ENCODE measurements around the gene PCDHGA8.
"Not testable (repeated sequence)": the region's sequence is repeated elsewhere in the genome, so short reads cannot be mapped to it uniquely, and the experiment has no call there.

PCDHGA8 gene

DNA sequence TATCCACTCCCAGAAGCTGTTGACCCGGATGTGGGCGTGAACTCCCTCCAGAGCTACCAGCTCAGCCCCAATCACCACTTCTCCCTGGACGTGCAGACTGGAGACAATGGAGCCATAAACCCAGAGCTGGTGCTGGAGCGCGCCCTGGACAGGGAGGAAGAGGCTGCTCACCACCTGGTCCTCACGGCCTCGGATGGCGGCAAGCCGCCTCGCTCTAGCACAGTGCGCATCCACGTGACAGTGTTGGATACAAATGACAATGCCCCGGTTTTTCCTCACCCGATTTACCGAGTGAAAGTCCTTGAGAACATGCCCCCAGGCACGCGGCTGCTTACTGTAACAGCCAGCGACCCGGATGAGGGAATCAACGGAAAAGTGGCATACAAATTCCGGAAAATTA lies 834 bp downstream of the PCDHGA8 start:
- Histone ChIP-seq H4K20me1 (ENCODE audit: control insufficient read depth, insufficient read depth, low read depth, low read length) (no peaks in the 10 kb centered on the region), H3K36me3 (ENCODE audit: control insufficient read depth, low read length) (peaks cover 41% of the 10 kb centered on the region), H3K4me3 (ENCODE audit: low read length) (no peak overlapping the region), H3F3A (ENCODE audit: control insufficient read depth, insufficient read depth) (peaks cover 2% of the 10 kb centered on the region; the same call in 1 of the 2 replicates), H3K4me1 (ENCODE audit: control insufficient read depth, low read length) (no peaks in the 10 kb centered on the region), H3K9me2 (replicated peaks; ENCODE audit: control insufficient read depth, low read length) (no peaks in the 10 kb centered on the region), H3K9me3 (ENCODE audit: control insufficient read depth, insufficient read depth, low read length) (peaks cover 36% of the 10 kb centered on the region), H3K79me2 (ENCODE audit: control insufficient read depth, low read length) (peaks cover 7% of the 10 kb centered on the region), H3K27ac (ENCODE audit: low read depth, low read length) (no peak overlapping the region), H3K27me3 (ENCODE audit: control insufficient read depth, low read length) (no peaks in the 10 kb centered on the region), H3K4me2 (ENCODE audit: low read length) (no peak overlapping the region)
- TF ChIP-seq, protein P1, sequence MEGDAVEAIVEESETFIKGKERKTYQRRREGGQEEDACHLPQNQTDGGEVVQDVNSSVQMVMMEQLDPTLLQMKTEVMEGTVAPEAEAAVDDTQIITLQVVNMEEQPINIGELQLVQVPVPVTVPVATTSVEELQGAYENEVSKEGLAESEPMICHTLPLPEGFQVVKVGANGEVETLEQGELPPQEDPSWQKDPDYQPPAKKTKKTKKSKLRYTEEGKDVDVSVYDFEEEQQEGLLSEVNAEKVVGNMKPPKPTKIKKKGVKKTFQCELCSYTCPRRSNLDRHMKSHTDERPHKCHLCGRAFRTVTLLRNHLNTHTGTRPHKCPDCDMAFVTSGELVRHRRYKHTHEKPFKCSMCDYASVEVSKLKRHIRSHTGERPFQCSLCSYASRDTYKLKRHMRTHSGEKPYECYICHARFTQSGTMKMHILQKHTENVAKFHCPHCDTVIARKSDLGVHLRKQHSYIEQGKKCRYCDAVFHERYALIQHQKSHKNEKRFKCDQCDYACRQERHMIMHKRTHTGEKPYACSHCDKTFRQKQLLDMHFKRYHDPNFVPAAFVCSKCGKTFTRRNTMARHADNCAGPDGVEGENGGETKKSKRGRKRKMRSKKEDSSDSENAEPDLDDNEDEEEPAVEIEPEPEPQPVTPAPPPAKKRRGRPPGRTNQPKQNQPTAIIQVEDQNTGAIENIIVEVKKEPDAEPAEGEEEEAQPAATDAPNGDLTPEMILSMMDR (IDR thresholded peaks at IDR 0.05; ENCODE audit: low read depth, low read length, poor library complexity, severe bottlenecking): no peak
- no peak for TF ChIP-seq EZH2phosphoT487 (IDR thresholded peaks at IDR 0.05; ENCODE audit: borderline replicate concordance, low read length)

DNA sequence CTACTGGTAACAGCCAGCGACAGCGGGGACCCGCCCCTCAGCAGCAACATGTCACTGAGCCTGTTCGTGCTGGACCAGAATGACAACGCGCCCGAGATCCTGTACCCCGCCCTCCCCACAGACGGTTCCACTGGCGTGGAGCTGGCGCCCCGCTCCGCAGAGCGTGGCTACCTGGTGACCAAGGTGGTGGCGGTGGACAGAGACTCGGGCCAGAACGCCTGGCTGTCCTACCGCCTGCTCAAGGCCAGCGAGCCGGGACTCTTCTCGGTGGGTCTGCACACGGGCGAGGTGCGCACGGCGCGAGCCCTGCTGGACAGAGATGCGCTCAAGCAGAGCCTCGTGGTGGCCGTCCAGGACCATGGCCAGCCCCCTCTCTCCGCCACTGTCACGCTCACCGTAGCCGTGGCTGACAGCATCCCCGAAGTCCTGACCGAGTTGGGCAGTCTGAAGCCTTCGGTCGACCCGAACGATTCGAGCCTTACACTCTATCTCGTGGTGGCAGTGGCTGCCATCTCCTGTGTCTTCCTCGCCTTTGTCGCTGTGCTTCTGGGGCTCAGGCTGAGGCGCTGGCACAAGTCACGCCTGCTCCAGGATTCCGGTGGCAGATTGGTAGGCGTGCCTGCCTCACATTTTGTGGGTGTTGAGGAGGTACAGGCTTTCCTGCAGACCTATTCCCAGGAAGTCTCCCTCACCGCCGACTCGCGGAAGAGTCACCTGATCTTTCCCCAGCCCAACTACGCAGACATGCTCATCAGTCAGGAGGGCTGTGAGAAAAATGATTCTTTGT lies 2.2 kb downstream of the PCDHGA8 start:
- peaks cover 34% of the 10 kb centered on the region for H3K9me3 ChIP-seq (ENCODE audit: control insufficient read depth, insufficient read depth, low read length)
- H4K20me1 ChIP-seq (ENCODE audit: control insufficient read depth, insufficient read depth, low read depth, low read length); H3K9me2 ChIP-seq (replicated peaks; ENCODE audit: control insufficient read depth, low read length); H3K4me1 ChIP-seq (ENCODE audit: control insufficient read depth, low read length); H3K4me3 ChIP-seq (ENCODE audit: low read length); H3K27ac ChIP-seq (ENCODE audit: low read depth, low read length); H3F3A ChIP-seq (ENCODE audit: control insufficient read depth, insufficient read depth); H3K79me2 ChIP-seq (ENCODE audit: control insufficient read depth, low read length); H3K4me2 ChIP-seq (ENCODE audit: low read length); H3K27me3 ChIP-seq (ENCODE audit: control insufficient read depth, low read length): not testable (repeated sequence)
- H3K36me3 ChIP-seq (ENCODE audit: control insufficient read depth, low read length): peaks cover 41% of the 10 kb centered on the region

DNA sequence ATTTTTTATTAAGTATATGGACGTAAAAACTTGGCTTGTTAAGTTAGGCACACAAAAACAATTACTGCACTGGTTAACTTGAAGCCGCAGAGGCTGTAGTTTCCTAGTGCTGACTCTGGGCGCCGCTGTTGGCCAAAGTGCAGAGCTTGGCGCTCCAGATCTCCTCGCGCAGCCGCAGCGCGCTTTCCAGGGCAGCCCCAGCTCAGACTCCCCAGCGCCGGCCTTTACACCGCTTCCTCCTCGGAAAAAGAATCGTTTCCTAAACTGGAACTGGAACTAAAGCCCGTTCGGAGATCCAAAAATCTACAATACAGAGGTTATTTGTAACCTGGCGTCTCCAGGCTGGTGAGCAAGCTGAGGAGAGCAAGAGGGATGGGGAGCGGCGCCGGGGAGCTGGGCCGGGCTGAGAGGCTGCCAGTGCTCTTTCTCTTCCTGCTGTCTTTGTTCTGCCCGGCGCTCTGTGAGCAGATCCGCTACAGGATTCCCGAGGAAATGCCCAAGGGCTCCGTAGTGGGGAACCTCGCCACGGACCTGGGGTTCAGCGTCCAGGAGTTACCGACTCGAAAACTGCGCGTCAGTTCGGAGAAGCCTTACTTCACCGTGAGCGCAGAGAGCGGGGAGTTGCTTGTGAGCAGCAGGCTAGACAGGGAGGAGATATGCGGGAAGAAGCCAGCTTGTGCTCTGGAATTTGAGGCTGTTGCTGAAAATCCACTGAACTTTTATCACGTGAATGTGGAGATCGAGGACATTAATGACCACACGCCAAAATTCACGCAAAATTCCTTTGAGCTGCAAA lies 5.5 kb downstream of the PCDHGA8 start, which contains the start of gene PCDHGB5:
Gene PCDHGB5, plus strand, starts transcription at position 192 of the 796 bp plus-strand sequence. Its CDS starts 181 bp downstream, at position 373.
- peaks cover 16% of the 10 kb centered on the region for H3K79me2 ChIP-seq (ENCODE audit: control insufficient read depth, low read length)
- H3K36me3 ChIP-seq (ENCODE audit: control insufficient read depth, low read length): peaks cover 41% of the 10 kb centered on the region
- not testable (repeated sequence) for H3F3A ChIP-seq (ENCODE audit: control insufficient read depth, insufficient read depth); H3K27ac ChIP-seq (ENCODE audit: low read depth, low read length); H3K27me3 ChIP-seq (ENCODE audit: control insufficient read depth, low read length); H3K4me2 ChIP-seq (ENCODE audit: low read length); H4K20me1 ChIP-seq (ENCODE audit: control insufficient read depth, insufficient read depth, low read depth, low read length); H3K4me1 ChIP-seq (ENCODE audit: control insufficient read depth, low read length); H3K9me2 ChIP-seq (replicated peaks; ENCODE audit: control insufficient read depth, low read length)
- peak within 1 kb of the TSS; percentile 58 for H3K4me3 ChIP-seq (ENCODE audit: low read length)
- peaks cover 48% of the 10 kb centered on the region for H3K9me3 ChIP-seq (ENCODE audit: control insufficient read depth, insufficient read depth, low read length)
- TF ChIP-seq, protein P1 (IDR thresholded peaks at IDR 0.05; ENCODE audit: low read depth, low read length, poor library complexity, severe bottlenecking): peak; percentile 43

DNA sequence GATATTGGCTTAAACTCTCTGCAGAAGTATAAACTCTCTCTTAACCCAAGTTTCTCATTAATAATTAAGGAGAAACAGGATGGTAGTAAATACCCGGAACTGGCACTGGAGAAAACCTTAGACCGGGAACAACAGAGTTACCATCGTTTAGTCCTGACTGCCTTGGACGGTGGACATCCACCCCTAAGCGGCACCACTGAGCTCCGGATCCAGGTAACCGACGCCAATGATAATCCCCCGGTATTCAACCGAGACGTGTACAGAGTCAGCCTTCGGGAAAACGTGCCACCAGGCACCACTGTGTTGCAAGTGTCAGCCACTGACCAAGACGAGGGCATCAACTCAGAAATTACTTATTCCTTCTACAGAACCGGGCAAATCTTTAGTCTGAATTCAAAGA lies 6.2 kb downstream of the PCDHGA8 start:
- Histone ChIP-seq H3K9me2 (replicated peaks; ENCODE audit: control insufficient read depth, low read length) (no peaks in the 10 kb centered on the region), H3K4me2 (ENCODE audit: low read length) (no peak overlapping the region), H3K4me3 (ENCODE audit: low read length) (peak overlapping the region; percentile 24; the same call in 1 of the 2 replicates), H3K27me3 (ENCODE audit: control insufficient read depth, low read length) (no peaks in the 10 kb centered on the region), H3K9me3 (ENCODE audit: control insufficient read depth, insufficient read depth, low read length) (peaks cover 44% of the 10 kb centered on the region), H3K4me1 (ENCODE audit: control insufficient read depth, low read length) (no peaks in the 10 kb centered on the region), H4K20me1 (ENCODE audit: control insufficient read depth, insufficient read depth, low read depth, low read length) (no peaks in the 10 kb centered on the region), H3K27ac (ENCODE audit: low read depth, low read length) (no peak overlapping the region), H3F3A (ENCODE audit: control insufficient read depth, insufficient read depth) (no peaks in the 10 kb centered on the region; the same call in 1 of the 2 replicates), H3K79me2 (ENCODE audit: control insufficient read depth, low read length) (peaks cover 16% of the 10 kb centered on the region), H3K36me3 (ENCODE audit: control insufficient read depth, low read length) (peaks cover 36% of the 10 kb centered on the region)
- TF ChIP-seq, protein P1 (IDR thresholded peaks at IDR 0.05; ENCODE audit: low read depth, low read length, poor library complexity, severe bottlenecking): no peak

Measured in DOHH2 (cell line).